ENCODE results near the gene ICOS.
"Not testable (repeated sequence)": the region's sequence is repeated elsewhere in the genome, so short reads cannot be mapped to it uniquely, and the experiment has no call there.

ICOS gene

GRCh38 chr2:203918264-203918663 lies 18.3 kb upstream of the ICOS start:
- no peak for DNase-seq (ENCODE audit: low read depth)

DNA sequence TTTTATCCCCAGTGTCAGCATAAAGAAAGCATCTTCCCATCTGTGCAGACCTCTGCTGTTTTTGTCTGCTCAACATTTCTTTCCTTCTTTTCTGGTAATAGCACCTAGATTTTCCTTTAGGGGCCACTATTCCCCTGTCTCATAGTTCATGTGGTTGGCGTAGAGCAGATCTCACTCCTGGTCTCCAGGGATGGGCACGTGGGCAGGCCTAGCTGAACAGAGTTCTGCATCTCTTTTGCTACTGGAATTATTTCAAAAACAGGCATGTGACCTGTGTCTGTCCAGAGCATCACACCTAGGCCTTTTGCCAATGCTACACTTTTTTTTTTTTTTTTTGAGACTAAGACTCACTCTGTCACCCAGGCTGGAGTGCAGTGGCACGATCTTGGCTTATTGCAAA lies 17.7 kb upstream of the ICOS start:
- no peak for DNase-seq (ENCODE audit: low read depth)

GRCh38 chr2:203925512-203926158 lies 10.9 kb upstream of the ICOS start:
- DNase-seq (ENCODE audit: low read depth): no peak

GRCh38 chr2:203928849-203929248 lies 7.7 kb upstream of the ICOS start:
- no peak for DNase-seq (ENCODE audit: low read depth)

- not testable (repeated sequence) for DNase-seq (ENCODE audit: low read depth)
Measured at GRCh38 chr2:203931262-203931661, 5.3 kb upstream of the ICOS start.

DNA sequence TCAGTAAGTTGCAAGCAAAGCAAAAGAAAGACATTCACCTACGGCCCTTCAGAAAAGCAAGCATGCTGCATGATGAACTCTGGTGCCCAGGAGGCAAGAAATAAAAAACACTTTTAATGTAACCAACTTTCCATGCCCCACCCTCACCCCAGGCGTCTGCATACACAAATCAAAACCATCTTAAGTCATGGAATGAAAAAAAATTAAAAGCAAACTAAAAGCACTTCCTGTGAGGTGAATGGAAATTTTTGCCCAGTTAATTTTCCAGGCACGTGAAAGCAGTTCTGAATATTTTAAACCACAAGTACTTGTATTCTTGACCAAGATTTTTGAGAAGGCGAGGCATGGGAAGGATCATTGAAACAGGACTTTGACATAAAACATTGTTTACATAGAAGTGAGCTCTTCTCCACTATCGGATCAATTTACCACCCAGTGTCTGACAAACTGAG lies 2.5 kb upstream of the ICOS start:
- no peak for DNase-seq (ENCODE audit: low read depth)

GRCh38 chr2:203934711-203935438 lies 1.7 kb upstream of the ICOS start:
- no peak for DNase-seq (ENCODE audit: low read depth)

DNA sequence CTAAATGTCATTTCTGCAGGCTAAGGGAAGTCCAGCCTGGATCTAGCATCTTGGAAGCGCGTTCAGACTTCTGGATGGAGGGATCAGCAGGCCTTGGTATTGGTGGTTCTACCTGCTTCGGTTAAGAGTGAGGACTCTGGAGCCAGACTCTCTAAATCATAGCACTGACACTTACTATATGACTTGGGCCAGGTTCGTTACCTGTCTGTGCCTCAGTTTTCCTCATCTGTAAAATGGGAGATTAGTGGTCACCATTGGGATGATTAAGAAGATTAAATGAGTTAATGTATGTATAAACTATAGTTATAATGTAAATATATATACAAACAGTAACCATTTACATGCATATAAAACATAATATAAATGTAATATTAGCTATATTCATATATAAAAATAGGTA lies 995 bp upstream of the ICOS start:
- no peak for DNase-seq (ENCODE audit: low read depth)

DNA sequence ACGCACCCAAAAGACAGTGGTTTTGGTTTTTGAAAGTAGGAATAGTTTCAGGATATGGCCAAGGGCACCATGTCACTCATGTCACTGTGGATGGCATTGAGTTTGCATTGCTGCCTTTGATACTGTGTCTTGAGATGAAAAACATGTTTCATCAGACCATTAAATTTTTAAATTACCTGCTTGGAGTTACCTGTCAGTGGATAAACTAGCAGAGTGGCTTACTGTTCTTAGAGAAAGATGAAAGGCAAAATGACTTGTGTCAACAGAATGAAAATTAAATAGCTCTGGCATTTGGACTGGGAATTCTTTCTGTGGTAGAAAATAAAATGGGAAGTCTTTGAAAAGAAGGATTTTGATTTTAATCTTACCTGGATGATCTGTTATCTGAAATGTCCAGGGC lies 386 bp downstream of the ICOS start:
- no peak for DNase-seq (ENCODE audit: low read depth)

GRCh38 chr2:203937788-203938187 lies 1.2 kb downstream of the ICOS start:
- DNase-seq (ENCODE audit: low read depth): no peak

DNA sequence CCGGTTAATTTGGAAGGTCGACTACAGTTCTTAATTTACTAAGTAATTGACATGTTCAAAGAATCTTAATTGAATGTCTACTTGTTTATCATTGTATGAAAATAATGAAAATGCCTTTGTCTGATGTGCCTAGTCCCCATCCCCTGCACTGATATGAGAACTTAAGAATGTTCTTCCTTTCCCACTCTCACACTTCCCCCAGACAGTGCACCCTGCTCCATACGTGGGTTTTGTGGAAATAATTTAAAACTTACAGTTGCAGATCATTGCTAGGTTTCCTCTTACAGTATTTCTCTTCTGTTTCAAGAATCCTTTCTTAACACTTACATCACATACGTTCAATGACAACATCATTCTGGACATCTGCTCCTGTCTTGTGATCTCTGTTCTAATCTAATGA lies 3.5 kb downstream of the ICOS start:
- DNase-seq (ENCODE audit: low read depth): no peak

- not testable (repeated sequence) for DNase-seq (ENCODE audit: low read depth)
Measured at GRCh38 chr2:203943493-203944382, 7.2 kb downstream of the ICOS start.

GRCh38 chr2:203948733-203949132 lies 12.2 kb downstream of the ICOS start:
- DNase-seq (ENCODE audit: low read depth): no peak

DNA sequence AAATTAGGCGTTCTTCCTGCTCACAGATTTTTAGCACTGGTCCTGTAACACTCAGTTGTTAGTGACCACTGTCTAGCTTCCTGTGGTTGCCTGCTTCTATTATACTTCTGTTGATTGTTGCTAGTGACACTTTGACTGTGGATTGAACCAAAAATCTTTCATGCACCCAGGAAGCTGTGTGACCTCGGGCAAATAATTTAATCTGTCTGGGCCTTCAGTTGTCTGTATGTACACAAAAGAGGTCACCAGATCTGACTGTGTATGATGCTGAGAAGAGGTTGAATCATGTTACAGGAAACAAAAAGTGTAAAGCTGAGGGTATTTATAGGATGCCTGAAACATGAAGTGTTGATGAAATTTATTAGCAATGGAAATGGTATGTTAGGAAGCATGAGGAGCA lies 12.7 kb downstream of the ICOS start:
- DNase-seq (ENCODE audit: low read depth): no peak

GRCh38 chr2:203951366-203951902 lies 14.9 kb downstream of the ICOS start:
- DNase-seq (ENCODE audit: low read depth): no peak

- no peak for DNase-seq (ENCODE audit: low read depth)
Measured at GRCh38 chr2:203959265-203959664, 22.7 kb downstream of the ICOS start.

GRCh38 chr2:203959672-203960071 lies 23.1 kb downstream of the ICOS start:
- no peak for DNase-seq (ENCODE audit: low read depth)

GRCh38 chr2:203960811-203961210 lies 24.2 kb downstream of the ICOS start:
- DNase-seq (ENCODE audit: low read depth): no peak

GRCh38 chr2:203965190-203965589 lies 28.6 kb downstream of the ICOS start:
- not testable (repeated sequence) for DNase-seq (ENCODE audit: low read depth)

- DNase-seq (ENCODE audit: low read depth): no peak
Measured at GRCh38 chr2:203971251-203971650, 34.7 kb downstream of the ICOS start.

GRCh38 chr2:203972066-203972465 lies 35.5 kb downstream of the ICOS start:
- no peak for DNase-seq (ENCODE audit: low read depth)

- no peak for DNase-seq (ENCODE audit: low read depth)
Measured at GRCh38 chr2:203973000-203973399, 36.4 kb downstream of the ICOS start.

DNA sequence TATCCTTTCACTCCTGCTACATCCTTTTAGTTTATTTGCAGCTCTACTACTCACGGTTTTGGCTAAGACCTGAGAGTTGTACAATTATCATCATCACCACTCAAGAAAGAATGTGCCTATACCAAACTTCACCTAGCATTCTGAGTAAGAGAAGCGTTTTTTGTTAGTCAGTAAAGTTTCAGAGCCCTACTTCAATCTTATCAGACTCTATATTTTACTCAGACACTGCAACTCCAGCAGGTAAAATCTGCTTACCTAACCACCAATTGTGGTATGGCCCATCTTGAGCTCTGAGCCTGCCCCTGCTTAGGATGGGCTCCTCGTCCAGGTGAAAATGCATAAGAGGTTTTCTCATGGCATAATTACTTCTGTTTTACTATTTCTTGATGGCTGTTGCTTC lies 37.1 kb downstream of the ICOS start:
- DNase-seq (ENCODE audit: low read depth): no peak
